ENCODE results near the gene PCDHA6. TPM values are rescaled to one million over a fixed set of nuclear protein-coding genes. Genes with fewer than 3 reads are reported as not detected.
"Not testable (repeated sequence)": the region's sequence is repeated elsewhere in the genome, so short reads cannot be mapped to it uniquely, and the experiment has no call there.

Gene PCDHA6
- total RNA-seq, 4 donors from 2014 or later, result 0.29 to 2.4 (median 1.3) TPM

DNA sequence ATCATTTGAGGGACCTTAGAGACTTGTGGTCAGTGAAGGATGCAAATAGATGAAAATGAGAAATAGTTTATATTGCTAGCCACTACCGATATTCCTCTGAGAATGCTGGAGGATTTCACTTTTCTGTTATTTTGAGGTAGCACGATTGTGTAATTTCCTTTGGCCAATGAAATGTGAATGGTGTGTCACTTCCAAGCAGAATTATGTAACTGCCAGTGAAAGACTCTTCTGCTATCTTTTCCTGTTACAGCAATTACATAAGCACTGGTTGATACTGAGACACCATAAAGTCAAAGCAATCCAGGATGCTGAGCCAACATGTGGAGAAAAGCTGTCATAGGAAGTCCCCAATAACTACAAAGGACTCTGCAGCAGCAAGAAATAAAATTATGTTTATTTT is 36.7 kb upstream of the PCDHA6 start:
- Histone ChIP-seq H3K4me3 (no peak overlapping the region), H3K9me3 (peaks cover 0 to 23% of the 10 kb centered on the region in 2 donors), H3K27ac (no peak overlapping the region), H3K27me3 (no peaks in the 10 kb centered on the region), H3K36me3 (no peaks in the 10 kb centered on the region), H3K4me1 (no peaks in the 10 kb centered on the region)
- TF ChIP-seq POLR2A (IDR thresholded peaks at IDR 0.05), result no peak
- TF ChIP-seq, protein P1, sequence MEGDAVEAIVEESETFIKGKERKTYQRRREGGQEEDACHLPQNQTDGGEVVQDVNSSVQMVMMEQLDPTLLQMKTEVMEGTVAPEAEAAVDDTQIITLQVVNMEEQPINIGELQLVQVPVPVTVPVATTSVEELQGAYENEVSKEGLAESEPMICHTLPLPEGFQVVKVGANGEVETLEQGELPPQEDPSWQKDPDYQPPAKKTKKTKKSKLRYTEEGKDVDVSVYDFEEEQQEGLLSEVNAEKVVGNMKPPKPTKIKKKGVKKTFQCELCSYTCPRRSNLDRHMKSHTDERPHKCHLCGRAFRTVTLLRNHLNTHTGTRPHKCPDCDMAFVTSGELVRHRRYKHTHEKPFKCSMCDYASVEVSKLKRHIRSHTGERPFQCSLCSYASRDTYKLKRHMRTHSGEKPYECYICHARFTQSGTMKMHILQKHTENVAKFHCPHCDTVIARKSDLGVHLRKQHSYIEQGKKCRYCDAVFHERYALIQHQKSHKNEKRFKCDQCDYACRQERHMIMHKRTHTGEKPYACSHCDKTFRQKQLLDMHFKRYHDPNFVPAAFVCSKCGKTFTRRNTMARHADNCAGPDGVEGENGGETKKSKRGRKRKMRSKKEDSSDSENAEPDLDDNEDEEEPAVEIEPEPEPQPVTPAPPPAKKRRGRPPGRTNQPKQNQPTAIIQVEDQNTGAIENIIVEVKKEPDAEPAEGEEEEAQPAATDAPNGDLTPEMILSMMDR (IDR thresholded peaks at IDR 0.05), result no peak
- intact Hi-C loops (cut with DNase I; ENCODE audit: low total_unique reads), result no loop called here
- no peak for DNase-seq

DNA sequence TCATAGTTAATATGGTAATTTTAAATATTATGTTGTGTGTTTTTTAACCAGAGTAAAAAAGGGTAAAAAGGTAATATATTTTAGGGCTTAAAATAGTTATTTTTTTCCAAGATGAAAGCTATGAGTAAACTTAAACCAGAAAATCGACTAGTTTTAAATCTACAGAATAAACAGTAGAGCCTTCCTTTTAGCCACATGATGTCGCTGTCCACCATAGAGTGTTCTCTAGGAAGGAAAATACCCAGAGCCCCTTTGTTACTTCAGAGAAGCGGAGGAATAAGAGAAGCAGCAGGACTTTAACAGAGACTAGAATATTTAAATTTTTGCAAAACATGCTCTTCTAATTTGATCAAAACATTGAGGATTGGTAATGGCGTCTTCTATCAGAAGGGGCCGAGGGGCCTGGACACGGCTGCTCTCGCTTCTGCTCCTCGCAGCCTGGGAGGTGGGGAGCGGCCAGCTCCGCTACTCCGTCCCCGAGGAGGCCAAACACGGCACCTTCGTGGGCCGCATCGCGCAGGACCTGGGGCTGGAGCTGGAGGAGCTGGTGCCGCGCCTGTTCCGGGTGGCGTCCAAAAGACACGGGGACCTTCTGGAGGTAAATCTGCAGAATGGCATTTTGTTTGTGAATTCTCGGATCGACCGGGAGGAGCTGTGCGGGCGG is 33.0 kb upstream of the PCDHA6 start, which contains the start of gene PCDHA2:
Gene PCDHA2, plus strand, starts transcription at position 258 of the 664 bp plus-strand sequence.
- Histone ChIP-seq H3K27ac (peak within 1 kb of the TSS in 1 of 2 donors; percentile 29), H3K36me3 (no peaks in the 10 kb centered on the region), H3K4me3 (peak within 1 kb of the TSS in 1 of 2 donors; percentile 23), H3K9me3 (peaks cover 0 to 7% of the 10 kb centered on the region in 2 donors), H3K4me1 (no peaks in the 10 kb centered on the region), H3K27me3 (no peaks in the 10 kb centered on the region)
- TF ChIP-seq, protein P1 (IDR thresholded peaks at IDR 0.05), result peak in 3 of 4 experiments; percentile 16 to 32 (median 21)
- TF ChIP-seq POLR2A (IDR thresholded peaks at IDR 0.05), result no peak
- intact Hi-C loops (cut with DNase I; ENCODE audit: low total_unique reads), result no loop called here
- no peak for DNase-seq

DNA sequence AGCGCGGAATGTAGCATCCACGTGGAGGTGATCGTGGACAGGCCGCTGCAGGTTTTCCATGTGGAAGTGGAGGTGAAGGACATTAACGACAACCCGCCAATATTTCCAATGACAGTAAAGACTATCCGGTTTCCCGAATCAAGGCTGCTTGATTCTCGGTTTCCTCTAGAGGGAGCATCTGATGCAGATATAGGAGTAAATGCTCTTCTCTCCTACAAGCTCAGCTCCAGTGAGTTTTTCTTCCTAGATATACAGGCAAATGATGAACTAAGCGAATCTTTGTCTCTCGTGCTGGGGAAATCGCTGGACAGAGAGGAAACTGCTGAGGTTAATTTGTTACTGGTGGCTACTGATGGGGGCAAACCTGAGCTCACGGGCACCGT is 32.5 kb upstream of the PCDHA6 start:
- intact Hi-C loops (cut with DNase I; ENCODE audit: low total_unique reads), result no loop called here
- no peaks in the 10 kb centered on the region for H3K4me1 ChIP-seq
- no peaks in the 10 kb centered on the region for H3K27me3 ChIP-seq
- no peaks in the 10 kb centered on the region for H3K36me3 ChIP-seq
- TF ChIP-seq, protein P1 (IDR thresholded peaks at IDR 0.05), result peak in 1 of 4 experiments; percentile 4
- no peak for TF ChIP-seq POLR2A (IDR thresholded peaks at IDR 0.05)
- no peak for DNase-seq
- H3K27ac ChIP-seq, result no peak overlapping the region
- H3K4me3 ChIP-seq, result peak overlapping the region in 1 of 2 donors; percentile 23
- H3K9me3 ChIP-seq, result peaks cover 0 to 7% of the 10 kb centered on the region in 2 donors

DNA sequence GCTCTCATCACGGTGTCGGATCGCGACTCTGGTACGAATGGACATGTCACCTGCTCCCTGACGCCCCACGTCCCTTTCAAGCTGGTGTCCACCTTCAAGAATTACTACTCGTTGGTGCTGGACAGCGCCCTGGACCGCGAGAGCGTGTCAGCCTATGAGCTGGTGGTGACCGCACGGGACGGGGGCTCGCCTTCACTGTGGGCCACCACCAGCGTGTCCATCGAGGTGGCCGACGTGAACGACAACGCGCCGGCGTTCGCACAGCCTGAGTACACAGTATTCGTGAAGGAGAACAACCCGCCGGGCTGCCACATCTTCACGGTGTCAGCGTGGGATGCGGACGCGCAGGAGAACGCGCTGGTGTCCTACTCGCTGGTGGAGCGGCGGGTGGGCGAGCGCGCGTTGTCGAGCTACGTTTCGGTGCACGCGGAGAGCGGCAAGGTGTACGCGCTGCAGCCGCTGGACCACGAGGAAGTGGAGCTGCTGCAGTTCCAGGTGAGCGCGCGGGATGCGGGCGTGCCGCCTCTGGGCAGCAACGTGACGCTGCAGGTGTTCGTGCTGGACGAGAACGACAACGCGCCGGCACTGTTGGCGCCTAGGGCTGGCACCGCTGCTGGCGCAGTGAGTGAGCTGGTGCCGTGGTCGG is 31.6 kb upstream of the PCDHA6 start:
- H3K9me3 ChIP-seq; H3K4me3 ChIP-seq; intact Hi-C loops (cut with DNase I; ENCODE audit: low total_unique reads); DNase-seq; H3K36me3 ChIP-seq; H3K27me3 ChIP-seq; H3K27ac ChIP-seq; H3K4me1 ChIP-seq: not testable (repeated sequence)

DNA sequence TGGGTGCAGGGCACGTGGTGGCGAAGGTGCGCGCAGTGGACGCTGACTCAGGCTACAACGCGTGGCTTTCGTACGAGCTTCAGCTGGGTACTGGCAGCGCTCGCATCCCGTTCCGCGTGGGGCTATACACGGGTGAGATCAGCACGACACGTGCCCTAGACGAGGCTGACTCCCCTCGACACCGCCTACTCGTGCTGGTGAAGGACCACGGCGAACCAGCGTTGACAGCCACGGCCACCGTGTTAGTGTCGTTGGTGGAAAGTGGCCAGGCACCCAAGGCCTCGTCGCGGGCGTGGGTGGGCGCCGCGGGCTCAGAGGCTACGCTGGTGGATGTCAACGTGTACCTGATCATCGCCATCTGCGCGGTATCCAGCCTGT is 31.1 kb upstream of the PCDHA6 start:
- H3K27me3 ChIP-seq, result no peaks in the 10 kb centered on the region
- DNase-seq, result no peak
- H3K4me1 ChIP-seq, result no peaks in the 10 kb centered on the region
- H3K36me3 ChIP-seq, result no peaks in the 10 kb centered on the region
- TF ChIP-seq POLR2A (IDR thresholded peaks at IDR 0.05), result no peak
- TF ChIP-seq, protein P1 (IDR thresholded peaks at IDR 0.05), result no peak
- H3K9me3 ChIP-seq, result peaks cover 0 to 7% of the 10 kb centered on the region in 2 donors
- no peak overlapping the region for H3K27ac ChIP-seq
- no peak overlapping the region for H3K4me3 ChIP-seq
- intact Hi-C loops (cut with DNase I; ENCODE audit: low total_unique reads), result no loop called here
